H1 (cell line): Measurements from ENCODE around the gene ESRRB. TPM values are rescaled to one million over a fixed set of nuclear protein-coding genes. Genes with fewer than 3 reads are reported as not detected.

Experiments
- CTCF ChIA-PET: fragments of 300-600 bp; sonication (Branson Sonifier 250); formaldehyde crosslinking; loops from one replicate; lab custom pipeline; 2021; ENCODE audit not compliant: partially characterized antibody; lab: Charles Lee
- POLR2A ChIA-PET: fragments of 300-600 bp; sonication (Branson Sonifier 250); formaldehyde crosslinking; loops from one replicate; lab custom pipeline; 2021; ENCODE audit warnings: inconsistent platforms; ENCODE audit not compliant: partially characterized antibody; lab: Charles Lee
- DNase-seq, 2 experiments: peaks; one replicate each; pipeline versions ENCODE4 v3.0.0 to v3.0.0-alpha.2; 2010 to 2022; ENCODE audit warnings: low spot score in 2 of 2, low read depth in 1 of 2, mixed read lengths in 1 of 2
- FAIRE-seq: peaks from 2 replicates; lab custom pipeline; 2011; peaks lifted over from hg19 to GRCh38; lab: Jason Lieb, UNC
- H2AFZ ChIP-seq: 2 replicates; pipeline ENCODE4 v1.8.1; 2012; ENCODE audit warnings: low read length, inconsistent platforms
- H2AK5ac ChIP-seq: 2 replicates; pipeline ENCODE4 v1.6.1; 2013; ENCODE audit warnings: low read depth, low read length
- H2BK120ac ChIP-seq: replicated peaks from 2 replicates; pipeline ENCODE3; 2013; ENCODE audit warnings: low read depth, low read length, inconsistent platforms
- H2BK12ac ChIP-seq: 2 replicates; pipeline ENCODE4 v1.6.1; 2013; ENCODE audit warnings: low read depth, low read length
- H2BK15ac ChIP-seq: 2 replicates; pipeline ENCODE4 v1.6.1; 2013; ENCODE audit warnings: low read length
- H2BK20ac ChIP-seq: 2 replicates; pipeline ENCODE4 v1.6.1; 2013; ENCODE audit warnings: low read length
- H2BK5ac ChIP-seq: 2 replicates; pipeline ENCODE4 v1.6.1; 2013; ENCODE audit warnings: low read depth, low read length
- H3K14ac ChIP-seq: 2 replicates; pipeline ENCODE4 v1.6.1; 2013; ENCODE audit warnings: inconsistent platforms; ENCODE audit not compliant: insufficient read length
- H3K18ac ChIP-seq: 2 replicates; pipeline ENCODE4 v1.6.1; 2013; ENCODE audit warnings: low read length; ENCODE audit errors: extremely low read depth
- H3K23ac ChIP-seq: 2 replicates; pipeline ENCODE4 v1.6.1; 2013; ENCODE audit warnings: inconsistent platforms; ENCODE audit not compliant: insufficient read length
- H3K23me2 ChIP-seq: 2 replicates; pipeline ENCODE4 v1.6.1; 2013; ENCODE audit warnings: low read depth, low read length
- H3K27ac ChIP-seq: 2 replicates; pipeline ENCODE4 v1.6.1; 2011; ENCODE audit warnings: low read depth, low read length, inconsistent platforms
- H3K27me3 ChIP-seq, 4 experiments: replicated peaks in 1 of 4; 1 replicate in 1 of 4; 2 replicates in 3 of 4; pipeline versions ENCODE4 v1.6.1 to v1.8.1; 2011 to 2013; ENCODE audit warnings: low read length in 3 of 4, mild to moderate bottlenecking in 3 of 4, inconsistent platforms in 2 of 4, mixed read lengths in 2 of 4, moderate library complexity in 1 of 4; ENCODE audit not compliant: control insufficient read depth in 3 of 4, insufficient read depth in 3 of 4; ENCODE audit errors: extremely low read depth in 1 of 4
- H3K36me3 ChIP-seq, 4 experiments: 2 replicates each; pipeline versions ENCODE4 v1.6.1 to v1.8.1; 2011 to 2013; ENCODE audit warnings: mild to moderate bottlenecking in 4 of 4, low read length in 3 of 4, moderate library complexity in 2 of 4, control low read depth in 1 of 4, inconsistent platforms in 1 of 4; ENCODE audit not compliant: insufficient read depth in 4 of 4, control insufficient read depth in 2 of 4
- H3K4ac ChIP-seq: replicated peaks from 2 replicates; pipeline ENCODE3; 2013; ENCODE audit warnings: low read length, low read depth, mixed read lengths, inconsistent platforms; ENCODE audit not compliant: insufficient read length
- H3K4me1 ChIP-seq, 4 experiments: replicated peaks in 1 of 4; 1 replicate in 1 of 4; 2 replicates in 3 of 4; pipeline versions ENCODE4 v1.6.1 to v1.8.1; 2011 to 2013; ENCODE audit warnings: low read length in 3 of 4, inconsistent platforms in 2 of 4, mixed read lengths in 1 of 4; ENCODE audit not compliant: insufficient read depth in 4 of 4, control insufficient read depth in 3 of 4
- H3K4me2 ChIP-seq, 2 experiments: 2 replicates each; pipeline versions ENCODE4 v1.6.1 to v1.8.1; 2011 to 2013; ENCODE audit warnings: low read depth in 2 of 2, low read length in 2 of 2, control low read depth in 1 of 2, inconsistent platforms in 1 of 2, mild to moderate bottlenecking in 1 of 2; ENCODE audit not compliant: insufficient read depth in 1 of 2
- H3K4me3 ChIP-seq, 4 experiments: fragments of 200-600, 300-600 bp in 1 of 4; sonication (generic), shearing (Covaris generic), sonication (Bioruptor Twin) in 1 of 4; 2 replicates each; pipeline versions ENCODE4 v1.5.1 to v1.8.1; 2011 to 2016; ENCODE audit warnings: low read length in 4 of 4, low read depth in 3 of 4, control low read depth in 2 of 4, inconsistent platforms in 2 of 4, mild to moderate bottlenecking in 2 of 4, mixed read lengths in 1 of 4, moderate library complexity in 1 of 4; ENCODE audit not compliant: insufficient read depth in 2 of 4; ENCODE audit errors: extremely low read depth in 1 of 4
- H3K56ac ChIP-seq: replicated peaks from 2 replicates; pipeline ENCODE3; 2013; ENCODE audit warnings: low read depth, mild to moderate bottlenecking, mixed read lengths, low read length, inconsistent platforms; ENCODE audit not compliant: insufficient read length
- H3K79me1 ChIP-seq: 2 replicates; pipeline ENCODE4 v1.6.1; 2013; ENCODE audit warnings: low read depth, low read length, control low read depth
- H3K79me2 ChIP-seq, 2 experiments: 2 replicates each; pipeline versions ENCODE4 v1.6.1 to v1.8.1; 2012 to 2013; ENCODE audit warnings: low read length in 2 of 2, mild to moderate bottlenecking in 2 of 2, inconsistent platforms in 1 of 2; ENCODE audit not compliant: insufficient read depth in 2 of 2, control insufficient read depth in 1 of 2
- H3K9ac ChIP-seq, 4 experiments: replicated peaks in 1 of 4; 1 replicate in 1 of 4; 2 replicates in 3 of 4; pipeline versions ENCODE4 v1.6.1 to v1.8.1; 2011 to 2013; ENCODE audit warnings: low read depth in 3 of 4, low read length in 3 of 4, control low read depth in 2 of 4, mild to moderate bottlenecking in 2 of 4, moderate library complexity in 2 of 4, inconsistent platforms in 1 of 4; ENCODE audit errors: extremely low read depth in 1 of 4
- H3K9me3 ChIP-seq, 2 experiments: 2 replicates each; pipeline versions ENCODE4 v1.6.1 to v1.8.1; 2012 to 2013; ENCODE audit warnings: mild to moderate bottlenecking in 2 of 2, moderate library complexity in 2 of 2, control low read depth in 1 of 2, inconsistent platforms in 1 of 2, low read depth in 1 of 2, low read length in 1 of 2, mixed read lengths in 1 of 2; ENCODE audit not compliant: insufficient read depth in 2 of 2
- H4K20me1 ChIP-seq, 2 experiments: replicated peaks in 1 of 2; 2 replicates each; pipeline versions ENCODE3 to v1.8.1; 2011 to 2013; ENCODE audit warnings: inconsistent platforms in 2 of 2, low read length in 2 of 2, mild to moderate bottlenecking in 1 of 2; ENCODE audit not compliant: insufficient read depth in 2 of 2, control insufficient read depth in 1 of 2
- H4K5ac ChIP-seq: 2 replicates; pipeline ENCODE4 v1.6.1; 2013; ENCODE audit warnings: low read length, low read depth, mixed read lengths, inconsistent platforms; ENCODE audit not compliant: insufficient read length
- H4K8ac ChIP-seq: 2 replicates; pipeline ENCODE4 v1.8.0; 2013; ENCODE audit warnings: mild to moderate bottlenecking, moderate library complexity, low read length, inconsistent platforms; ENCODE audit not compliant: insufficient read depth; ENCODE audit errors: extremely low read depth
- H4K91ac ChIP-seq: replicated peaks from 2 replicates; pipeline ENCODE3; 2013; ENCODE audit warnings: low read length, mixed read lengths, inconsistent platforms; ENCODE audit not compliant: insufficient read length
- ATF3 ChIP-seq: IDR thresholded peaks from 2 replicates; pipeline ENCODE4 v1.6.1; 2011; ENCODE audit warnings: low read depth, mild to moderate bottlenecking, low read length; ENCODE audit not compliant: insufficient read depth
- CBX5 ChIP-seq: fragments of 300-800, 300-1000 bp; sonication (generic); IDR thresholded peaks from 2 replicates; pipeline ENCODE4 v1.7.1; 2016; ENCODE audit warnings: antibody characterized with exemption, low read length, low read depth
- EGR1 ChIP-seq: IDR thresholded peaks from 2 replicates; pipeline ENCODE4 v1.6.1; 2011; ENCODE audit warnings: low read depth, low read length, borderline replicate concordance
- GABPA ChIP-seq: IDR thresholded peaks from 2 replicates; pipeline ENCODE4 v1.6.1; 2011; ENCODE audit warnings: mild to moderate bottlenecking, low read length, moderate library complexity, borderline replicate concordance; ENCODE audit not compliant: insufficient read depth
- JUND ChIP-seq: IDR thresholded peaks from 2 replicates; pipeline ENCODE4 v1.6.1; 2011; ENCODE audit warnings: mild to moderate bottlenecking, improper control_type of control experiment, low read length
- KDM5A ChIP-seq: fragments of 200-600 bp; IDR thresholded peaks from 2 replicates; pipeline ENCODE4 v1.7.1; 2012; ENCODE audit warnings: mild to moderate bottlenecking, low read length, inconsistent platforms, mixed read lengths
- RFX5 ChIP-seq: IDR thresholded peaks from 2 replicates; pipeline ENCODE4 v1.6.1; 2011; ENCODE audit warnings: low read depth, low read length, improper control_type of control experiment, borderline replicate concordance
- RXRA ChIP-seq: IDR thresholded peaks from 2 replicates; pipeline ENCODE4 v1.6.1; 2011; ENCODE audit warnings: low read depth, mild to moderate bottlenecking, low read length, moderate library complexity; ENCODE audit not compliant: insufficient read depth
- SAP30 ChIP-seq: fragments of 300-600 bp; sonication (generic); IDR thresholded peaks from 2 replicates; pipeline ENCODE4 v1.7.1; 2012; ENCODE audit warnings: low read length, moderate library complexity, mild to moderate bottlenecking, inconsistent platforms; ENCODE audit not compliant: insufficient read depth, insufficient replicate concordance
- SIRT6 ChIP-seq: IDR thresholded peaks from one replicate; pipeline ENCODE4 v1.7.1; 2012; ENCODE audit warnings: low read length, inconsistent platforms
- SIX5 ChIP-seq: IDR thresholded peaks from 2 replicates; pipeline ENCODE4 v1.6.1; 2011; ENCODE audit warnings: mild to moderate bottlenecking, low read depth, low read length
- SP2 ChIP-seq: IDR thresholded peaks from 2 replicates; pipeline ENCODE4 v1.6.1; 2012; ENCODE audit warnings: mild to moderate bottlenecking, low read length, inconsistent platforms
- SRF ChIP-seq: IDR thresholded peaks from 2 replicates; pipeline ENCODE4 v1.6.1; 2011; ENCODE audit warnings: mild to moderate bottlenecking, low read depth, low read length, moderate library complexity
- TBP ChIP-seq: IDR thresholded peaks from 2 replicates; pipeline ENCODE4 v1.6.1; 2011; ENCODE audit warnings: low read depth, low read length, improper control_type of control experiment
- WGBS, 2 experiments: shearing (Covaris generic) in 1 of 2; methylation state at CpG; one replicate each; pipeline versions ENCODE4 v1.1.6 to v1.1.7; 2013 to 2015; ENCODE audit warnings: low lambda C conversion rate in 2 of 2, mixed read lengths in 2 of 2, inconsistent platforms in 1 of 2, low coverage in 1 of 2, missing lambda C conversion rate in 1 of 2; ENCODE audit not compliant: insufficient replicate concordance in 2 of 2, insufficient coverage in 1 of 2, insufficient read length in 1 of 2; ENCODE audit errors: extremely low coverage in 1 of 2, missing lambda C conversion rate in 1 of 2; 5-methylcytosine and 5-hydroxymethylcytosine counted together
- polyA plus RNA-seq, 7 experiments: library from polyadenylated mRNA; depleted of rRNA in 3 of 7; stranded (reverse) in 5 of 7; unstranded in 2 of 7; fragments of >200 nt in 5 of 7; fragments of 200-250 nt in 2 of 7; gene quantifications; 1 replicate in 5 of 7; 2 replicates in 1 of 7; 4 replicates in 1 of 7; pipeline versions ENCODE4 v1.2.1 to v1.2.3, GENCODE V29; 2011 to 2013; ENCODE audit warnings: missing spikeins in 2 of 7, mixed read lengths in 2 of 7
- total RNA-seq: library from RNA; stranded (reverse); fragmentation: NEBNext Ultra II Directional; extraction: Animal tissue kit (Norgen Biotek cat#: 25700); gene quantifications from 2 replicates; pipeline ENCODE4 v1.2.1, GENCODE V29; 2021

The ESRRB gene
- total and polyA plus RNA-seq, 2 of the 8 experiments (the other 6 are each of a cell fraction or from before 2014, with no cell fraction given): 0.29 to 0.45 TPM

GRCh38 chr14:76531085-76531484, 155.1 kb downstream of the ESRRB start:
- H4K8ac ChIP-seq: no peak overlapping the region
- 0 out of 2 replicates have a peak overlapping the region, but pooled peaks have one; percentile 19 for H2BK12ac ChIP-seq
- no peak overlapping the region for H3K4me2 ChIP-seq
- no peak overlapping the region for H3K4me3 ChIP-seq
- H3K18ac ChIP-seq: no peak overlapping the region
- FAIRE-seq (no peak), DNase-seq (no peak)
- peaks cover 0 to 7% (median 2%) of the 10 kb centered on the region in 4 experiments; a peak in 1 of 7 replicates for H3K4me1 ChIP-seq
- H2BK20ac ChIP-seq: no peak overlapping the region
- peak overlapping the region; percentile 32; the same call in 1 of the 2 replicates for H2AFZ ChIP-seq
- no peak overlapping the region for H4K91ac ChIP-seq
- H4K5ac ChIP-seq: no peak overlapping the region
- ChIA-PET CTCF (interaction anchor here (0.7 kb wide), 1 partner anchor 86 kb away, joined by 3 read pairs; no protein-coding TSS in a partner anchor), POLR2A (no interaction called here)
- no peak overlapping the region for H3K14ac ChIP-seq
- no peaks in the 10 kb centered on the region for H3K9me3 ChIP-seq
- 91% methylated on average over 3 of the region's 3 CpGs; no CpG with 5 or more reads in 1 of the 2 experiments for WGBS, 2 experiments
- no peak overlapping the region for H3K27ac ChIP-seq
- no peaks in the 10 kb centered on the region for H4K20me1 ChIP-seq
- 0 out of 2 replicates have a peak overlapping the region, but pooled peaks have one; percentile 65 for H2BK15ac ChIP-seq
- no peak overlapping the region for H2AK5ac ChIP-seq
- H3K79me1 ChIP-seq: no peaks in the 10 kb centered on the region
- no peak overlapping the region for H2BK5ac ChIP-seq
- no peak overlapping the region for H3K4ac ChIP-seq
- H3K23me2 ChIP-seq: no peaks in the 10 kb centered on the region; the same call in 1 of the 2 replicates
- no peaks in the 10 kb centered on the region for H3K36me3 ChIP-seq
- H2BK120ac ChIP-seq: no peak overlapping the region
- no peak overlapping the region for H3K23ac ChIP-seq
- no peak overlapping the region for H3K9ac ChIP-seq
- no peaks in the 10 kb centered on the region for H3K27me3 ChIP-seq
- no peak overlapping the region for H3K56ac ChIP-seq
- H3K79me2 ChIP-seq: no peaks in the 10 kb centered on the region
- TF ChIP-seq SP2: no peak
- TF ChIP-seq TBP: no peak
- TF ChIP-seq GABPA: no peak
- no peak for TF ChIP-seq SIRT6
- no peak for TF ChIP-seq RXRA
- no peak for TF ChIP-seq EGR1
- TF ChIP-seq SRF: no peak
- no peak for TF ChIP-seq RFX5
- no peak for TF ChIP-seq SAP30
- no peak for TF ChIP-seq KDM5A
- no peak for TF ChIP-seq SIX5
- no peak for TF ChIP-seq JUND
- no peak for TF ChIP-seq CBX5
- no peak for TF ChIP-seq ATF3
